Keratinocyte (primary cell): ENCODE data around the gene CHST8.

Experiments
- CTCF ChIP-seq, 3 experiments: IDR thresholded peaks in 1 of 3; conservative IDR thresholded peaks in 1 of 3; optimal IDR thresholded peaks in 1 of 3; 2 replicates in 2 of 3; 3 replicates in 1 of 3; pipeline versions ENCODE3 to v1.5.1; 2011; ENCODE audit warnings: low read length in 3 of 3, mild to moderate bottlenecking in 3 of 3, moderate library complexity in 2 of 3, control low read depth in 1 of 3, inconsistent platforms in 1 of 3; ENCODE audit not compliant: insufficient read depth in 2 of 3; ENCODE audit errors: extremely low read depth in 1 of 3
- EZH2 ChIP-seq: IDR thresholded peaks from one replicate; pipeline ENCODE4 v1.6.1; 2012; ENCODE audit warnings: inconsistent platforms, mild to moderate bottlenecking, low read length, moderate library complexity

GRCh38 chr19:33661336-33661735 is 39.6 kb downstream of the CHST8 start:
- TF ChIP-seq CTCF (optimal IDR thresholded peaks at IDR 0.05 in 1 of 3, IDR thresholded peaks at IDR 0.05 in 1 of 3, conservative IDR thresholded peaks at IDR 0.05 in 1 of 3; ENCODE audit: extremely low read depth in 1 of 3, insufficient read depth in 2 of 3, low read length in 3 of 3) (no peak), EZH2 (no peak)
